AG09319 (cell line): ENCODE data around the gene AMDHD2.

ENCODE experiments used
- DNase-seq: peaks from one replicate; pipeline ENCODE4 v3.0.0-alpha.2; 2010; ENCODE audit warnings: low read depth; ENCODE audit errors: extremely low read depth
- CTCF ChIP-seq: IDR thresholded peaks from 2 replicates; pipeline ENCODE4 v1.5.1; 2011; ENCODE audit warnings: low read depth, mild to moderate bottlenecking, inconsistent platforms, low read length, moderate library complexity

The AMDHD2 gene, protein sequence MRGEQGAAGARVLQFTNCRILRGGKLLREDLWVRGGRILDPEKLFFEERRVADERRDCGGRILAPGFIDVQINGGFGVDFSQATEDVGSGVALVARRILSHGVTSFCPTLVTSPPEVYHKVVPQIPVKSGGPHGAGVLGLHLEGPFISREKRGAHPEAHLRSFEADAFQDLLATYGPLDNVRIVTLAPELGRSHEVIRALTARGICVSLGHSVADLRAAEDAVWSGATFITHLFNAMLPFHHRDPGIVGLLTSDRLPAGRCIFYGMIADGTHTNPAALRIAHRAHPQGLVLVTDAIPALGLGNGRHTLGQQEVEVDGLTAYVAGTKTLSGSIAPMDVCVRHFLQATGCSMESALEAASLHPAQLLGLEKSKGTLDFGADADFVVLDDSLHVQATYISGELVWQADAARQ

DNA sequence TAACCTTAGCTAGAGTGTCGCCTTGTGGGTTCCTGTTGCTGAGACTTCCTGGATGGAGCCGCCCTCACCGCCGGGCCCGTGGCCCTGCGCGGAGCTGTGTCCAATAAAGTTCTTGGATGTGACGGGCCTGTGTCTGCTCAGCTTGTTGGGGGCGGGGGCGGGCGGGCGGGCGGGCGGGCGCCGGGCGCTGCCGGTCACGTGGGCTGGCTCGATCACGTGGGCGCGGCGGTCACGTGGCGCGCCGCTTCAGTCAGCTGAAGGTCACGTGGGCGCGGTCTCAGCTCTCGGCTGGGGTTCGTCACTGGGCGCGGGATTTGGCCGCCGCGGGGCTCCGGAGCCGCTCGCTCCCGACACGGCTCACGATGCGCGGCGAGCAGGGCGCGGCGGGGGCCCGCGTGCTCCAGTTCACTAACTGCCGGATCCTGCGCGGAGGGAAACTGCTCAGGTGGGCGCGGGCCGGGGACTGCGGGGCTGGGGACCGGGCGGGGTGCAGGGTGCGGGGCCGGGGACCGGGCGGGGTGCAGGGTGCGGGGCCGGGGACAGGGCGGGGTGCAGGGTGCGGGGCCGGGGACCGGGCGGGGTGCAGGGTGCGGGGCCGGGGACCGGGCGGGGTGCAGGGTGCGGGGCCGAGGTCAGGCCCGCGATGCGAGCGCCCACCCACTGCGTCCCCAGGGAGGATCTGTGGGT, at the start of gene AMDHD2:
TSS of gene AMDHD2 (plus strand) at position 275 of the 687 bp plus-strand sequence. CDS start at position 363, 88 bp downstream.
- DNase-seq: peak; percentile 70
- TF ChIP-seq CTCF: no peak

GRCh38 chr16:2470603-2471015, 49.6 kb upstream of the AMDHD2 start:
- TF ChIP-seq CTCF: no peak
- DNase-seq: no peak

- no peak for DNase-seq
- no peak for TF ChIP-seq CTCF
Measured at GRCh38 chr16:2471016-2471652, 49.0 kb upstream of the AMDHD2 start, which contains the start of gene NTN3. NTN3 (plus strand) TSS chr16:2471297; CDS start chr16:2471702, 405 bp downstream.

DNA sequence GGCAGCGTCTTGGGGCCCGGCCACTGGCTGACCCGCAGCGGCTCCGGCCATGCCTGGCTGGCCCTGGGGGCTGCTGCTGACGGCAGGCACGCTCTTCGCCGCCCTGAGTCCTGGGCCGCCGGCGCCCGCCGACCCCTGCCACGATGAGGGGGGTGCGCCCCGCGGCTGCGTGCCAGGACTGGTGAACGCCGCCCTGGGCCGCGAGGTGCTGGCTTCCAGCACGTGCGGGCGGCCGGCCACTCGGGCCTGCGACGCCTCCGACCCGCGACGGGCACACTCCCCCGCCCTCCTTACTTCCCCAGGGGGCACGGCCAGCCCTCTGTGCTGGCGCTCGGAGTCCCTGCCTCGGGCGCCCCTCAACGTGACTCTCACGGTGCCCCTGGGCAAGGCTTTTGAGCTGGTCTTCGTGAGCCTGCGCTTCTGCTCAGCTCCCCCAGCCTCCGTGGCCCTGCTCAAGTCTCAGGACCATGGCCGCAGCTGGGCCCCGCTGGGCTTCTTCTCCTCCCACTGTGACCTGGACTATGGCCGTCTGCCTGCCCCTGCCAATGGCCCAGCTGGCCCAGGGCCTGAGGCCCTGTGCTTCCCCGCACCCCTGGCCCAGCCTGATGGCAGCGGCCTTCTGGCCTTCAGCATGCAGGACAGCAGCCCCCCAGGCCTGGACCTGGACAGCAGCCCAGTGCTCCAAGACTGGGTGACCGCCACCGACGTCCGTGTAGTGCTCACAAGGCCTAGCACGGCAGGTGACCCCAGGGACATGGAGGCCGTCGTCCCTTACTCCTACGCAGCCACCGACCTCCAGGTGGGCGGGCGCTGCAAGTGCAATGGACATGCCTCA, 48.3 kb upstream of the AMDHD2 start:
- no peak for DNase-seq
- TF ChIP-seq CTCF: no peak

DNA sequence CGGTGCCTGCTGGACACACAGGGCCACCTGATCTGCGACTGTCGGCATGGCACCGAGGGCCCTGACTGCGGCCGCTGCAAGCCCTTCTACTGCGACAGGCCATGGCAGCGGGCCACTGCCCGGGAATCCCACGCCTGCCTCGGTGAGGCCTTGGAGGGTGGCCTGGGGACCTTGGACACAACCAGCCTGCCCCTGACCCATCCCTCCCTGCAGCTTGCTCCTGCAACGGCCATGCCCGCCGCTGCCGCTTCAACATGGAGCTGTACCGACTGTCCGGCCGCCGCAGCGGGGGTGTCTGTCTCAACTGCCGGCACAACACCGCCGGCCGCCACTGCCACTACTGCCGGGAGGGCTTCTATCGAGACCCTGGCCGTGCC, 47.7 kb upstream of the AMDHD2 start:
- DNase-seq: no peak

GRCh38 chr16:2472885-2473445, 47.2 kb upstream of the AMDHD2 start:
- no peak for TF ChIP-seq CTCF
- no peak for DNase-seq

More for the DNA sequence above, 47.7 kb upstream of the AMDHD2 start:
- TF ChIP-seq CTCF: no peak
